T-helper 22 cell (primary cell): ENCODE data around the gene CTSZ.

Experiments used
- DNase-seq: peaks from one replicate; pipeline ENCODE4 v3.0.0-alpha.2; 2020; ENCODE audit warnings: low read depth

The CTSZ gene

DNA sequence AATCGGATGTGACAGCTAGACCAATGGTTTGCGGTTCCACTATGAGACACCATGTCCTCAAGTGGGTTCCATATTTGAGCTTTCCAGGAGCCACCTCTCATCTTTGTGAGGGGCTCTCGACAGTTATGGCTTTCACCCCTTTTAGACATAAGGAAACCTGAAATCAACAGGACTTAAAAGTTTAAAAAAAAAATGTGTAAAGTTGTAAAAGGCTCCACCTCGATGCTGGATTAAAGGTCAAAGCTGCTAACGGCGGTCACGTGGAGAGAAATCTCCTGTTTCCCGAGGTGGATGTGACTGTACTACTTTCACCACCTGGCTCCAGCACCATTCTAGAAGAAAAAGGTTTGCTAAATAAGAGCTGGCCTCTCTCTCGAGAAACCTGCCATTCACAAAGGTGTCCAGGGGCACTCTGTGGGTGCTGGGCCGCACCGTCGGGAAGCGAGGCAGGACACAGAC, 24.5 kb upstream of the CTSZ start:
- DNase-seq, result no peak

DNA sequence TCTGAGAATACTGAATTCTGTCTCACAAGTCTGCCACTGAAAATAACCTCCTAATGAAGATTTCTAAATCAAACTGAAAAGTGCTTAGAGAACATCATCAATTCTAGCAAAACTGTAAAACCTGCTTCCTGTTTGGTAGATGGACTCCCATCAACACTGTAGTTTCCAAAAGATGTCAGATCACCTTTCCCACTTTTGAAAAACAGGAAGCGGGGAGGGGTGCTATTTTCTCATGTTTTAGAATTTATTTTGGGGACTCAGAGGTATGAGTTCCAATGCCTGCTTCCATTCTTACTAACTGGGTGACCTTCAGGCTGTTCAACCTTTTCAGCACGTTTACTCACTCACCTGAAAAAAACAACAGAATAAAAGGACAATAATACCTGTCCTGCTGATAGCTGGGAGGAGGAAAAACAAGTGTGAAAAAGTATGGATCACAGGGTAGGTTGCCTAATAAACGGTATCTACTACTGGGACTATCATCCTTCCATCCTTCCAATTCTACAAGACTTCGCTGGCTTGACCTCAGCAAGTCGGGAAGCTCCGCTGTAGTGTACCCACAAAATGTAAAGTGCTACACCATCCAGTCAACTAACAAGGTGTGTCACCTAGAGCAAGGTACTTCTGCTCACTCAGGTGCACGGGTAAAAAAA, 24.0 kb upstream of the CTSZ start:
- no peak for DNase-seq

DNA sequence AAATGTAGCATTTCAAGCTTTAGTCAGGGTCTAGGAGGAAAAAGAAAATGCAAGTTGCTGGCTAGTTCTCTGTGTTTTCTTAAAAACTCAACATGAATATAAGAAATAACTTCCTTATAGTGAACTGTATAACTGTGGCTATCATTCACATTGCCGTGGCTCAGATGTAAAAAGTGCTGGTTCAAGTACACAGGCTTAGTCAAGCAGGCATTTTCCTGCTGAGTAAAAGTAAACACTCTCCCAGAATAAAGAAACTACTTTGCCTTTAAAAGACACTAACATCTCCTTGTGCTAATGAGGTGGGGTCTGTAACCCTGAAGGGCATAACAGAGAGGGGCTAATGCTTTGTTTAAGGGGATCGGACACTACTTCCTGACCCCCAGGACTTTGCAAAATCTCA, 21.8 kb upstream of the CTSZ start:
- DNase-seq, result no peak

DNA sequence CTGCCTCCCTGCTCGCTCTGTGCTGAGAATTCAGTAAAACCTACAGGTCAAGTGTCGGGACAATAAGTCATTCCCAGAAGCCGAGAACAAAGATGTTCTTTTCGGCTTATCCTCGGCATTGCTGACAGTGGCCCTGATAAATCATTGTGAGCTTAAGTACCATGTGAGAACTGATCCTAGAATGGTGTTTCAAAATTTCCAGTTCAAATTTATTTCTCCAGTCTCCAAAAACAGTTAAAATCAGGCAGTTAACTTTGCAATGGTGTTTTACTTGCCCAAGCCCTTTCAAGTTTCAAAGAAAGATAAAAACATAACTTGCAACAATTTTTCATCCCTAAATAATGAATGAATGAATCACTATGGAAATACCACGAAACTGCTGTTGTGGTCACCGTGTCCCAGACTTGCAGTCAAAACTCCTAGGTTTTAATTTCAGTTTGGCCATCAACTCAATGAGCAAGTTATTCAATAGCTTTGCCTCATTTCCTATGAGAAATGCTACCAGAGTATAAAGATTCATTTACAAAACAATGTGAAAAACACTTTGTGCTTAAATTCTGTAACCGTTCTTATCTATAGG, 20.8 kb upstream of the CTSZ start:
- DNase-seq, result no peak

DNA sequence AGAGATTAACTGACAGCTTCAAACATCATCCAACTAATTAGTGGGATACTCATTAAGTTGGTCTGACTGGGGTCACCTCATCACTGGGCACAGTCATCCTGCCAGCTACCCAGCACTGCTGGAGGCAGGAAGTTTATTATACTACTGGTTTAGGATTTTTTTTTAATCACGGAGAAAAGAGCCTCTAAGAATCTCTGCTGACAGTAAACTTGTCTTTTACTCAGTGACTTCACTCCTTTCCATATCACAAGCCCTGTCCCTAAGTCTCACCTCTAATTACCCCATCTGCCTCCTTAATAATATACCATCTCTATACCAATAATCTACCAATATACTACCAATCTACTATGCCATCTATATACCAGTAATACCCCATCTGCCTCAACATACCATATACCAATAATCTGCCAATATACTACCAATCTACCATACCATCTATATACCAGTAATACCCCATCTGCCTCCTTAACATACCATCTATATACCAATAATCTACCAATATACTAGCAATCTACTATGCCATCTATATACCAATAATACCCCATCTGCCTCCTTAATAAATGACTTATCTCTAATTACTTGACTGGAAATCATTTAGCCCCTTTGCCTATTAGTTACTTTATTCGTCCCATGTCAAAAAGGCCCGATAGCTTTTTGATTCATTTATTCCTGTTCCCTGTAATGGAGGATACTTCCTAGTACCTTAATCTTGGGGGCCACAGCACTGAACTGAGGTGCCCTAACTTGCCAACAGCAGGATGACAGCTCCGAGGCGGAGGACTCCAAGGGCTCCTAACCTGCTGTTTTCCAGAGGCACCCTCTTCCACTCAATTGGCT, 20.1 kb upstream of the CTSZ start:
- DNase-seq, result no peak

DNA sequence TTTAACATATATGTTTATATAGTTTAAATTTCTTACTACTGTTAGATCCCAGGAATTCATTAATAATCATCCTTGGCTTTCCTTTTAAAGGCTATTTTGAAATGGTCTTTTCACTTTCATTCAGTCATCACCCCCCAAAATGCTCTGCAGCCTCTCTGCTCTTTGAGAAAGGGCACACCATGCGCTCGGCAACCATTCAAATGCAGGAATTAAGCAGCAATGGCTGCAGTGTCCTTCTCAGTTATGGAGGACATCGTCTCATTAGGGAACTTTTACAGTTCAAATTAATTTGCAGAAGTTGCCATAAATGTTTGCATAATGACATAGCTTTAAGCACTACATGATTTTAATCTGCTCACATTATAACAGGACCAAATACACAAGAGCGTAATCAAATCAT, 18.5 kb upstream of the CTSZ start:
- DNase-seq, result no peak

DNA sequence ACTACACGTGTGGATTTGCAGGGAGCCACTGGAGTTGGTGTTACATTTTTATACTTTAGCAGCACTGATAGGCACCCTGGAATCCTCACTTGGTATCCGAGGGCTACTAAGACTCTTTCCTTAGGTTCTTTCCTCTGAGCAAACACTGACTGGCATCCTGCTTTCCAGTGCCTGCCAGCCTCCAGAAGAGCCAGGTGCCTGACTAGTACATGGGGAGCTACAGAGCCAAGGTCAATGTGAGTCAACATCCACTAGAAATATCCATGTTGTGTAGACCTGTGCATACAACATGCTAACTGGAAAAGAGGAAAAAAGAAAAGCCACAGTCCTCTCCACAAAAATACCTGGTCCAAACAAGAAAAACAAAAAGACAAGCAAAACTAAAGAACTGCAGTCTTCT, 18.0 kb upstream of the CTSZ start:
- no peak for DNase-seq

DNA sequence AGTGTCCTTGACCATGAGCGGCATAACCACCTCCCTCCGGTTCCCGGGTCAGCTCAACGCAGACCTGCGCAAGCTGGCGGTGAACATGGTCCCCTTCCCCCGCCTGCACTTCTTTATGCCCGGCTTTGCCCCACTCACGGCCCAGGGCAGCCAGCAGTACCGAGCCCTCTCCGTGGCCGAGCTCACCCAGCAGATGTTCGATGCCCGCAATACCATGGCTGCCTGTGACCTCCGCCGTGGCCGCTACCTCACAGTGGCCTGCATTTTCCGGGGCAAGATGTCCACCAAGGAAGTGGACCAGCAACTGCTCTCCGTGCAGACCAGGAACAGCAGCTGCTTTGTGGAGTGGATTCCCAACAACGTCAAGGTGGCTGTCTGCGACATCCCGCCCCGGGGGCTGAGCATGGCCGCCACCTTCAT, 17.1 kb upstream of the CTSZ start:
- DNase-seq, result no peak

DNA sequence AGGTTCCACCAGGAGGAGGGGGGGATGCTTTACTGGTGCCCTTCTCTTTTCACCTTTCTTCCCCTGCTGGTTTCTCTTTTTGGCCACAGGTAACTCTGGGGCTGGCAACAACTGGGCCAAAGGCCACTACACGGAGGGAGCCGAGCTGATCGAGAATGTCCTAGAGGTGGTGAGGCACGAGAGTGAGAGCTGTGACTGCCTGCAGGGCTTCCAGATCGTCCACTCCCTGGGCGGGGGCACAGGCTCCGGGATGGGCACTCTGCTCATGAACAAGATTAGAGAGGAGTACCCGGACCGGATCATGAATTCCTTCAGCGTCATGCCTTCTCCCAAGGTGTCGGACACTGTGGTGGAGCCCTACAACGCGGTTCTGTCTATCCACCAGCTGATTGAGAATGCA, 16.6 kb upstream of the CTSZ start:
- no peak for DNase-seq

DNA sequence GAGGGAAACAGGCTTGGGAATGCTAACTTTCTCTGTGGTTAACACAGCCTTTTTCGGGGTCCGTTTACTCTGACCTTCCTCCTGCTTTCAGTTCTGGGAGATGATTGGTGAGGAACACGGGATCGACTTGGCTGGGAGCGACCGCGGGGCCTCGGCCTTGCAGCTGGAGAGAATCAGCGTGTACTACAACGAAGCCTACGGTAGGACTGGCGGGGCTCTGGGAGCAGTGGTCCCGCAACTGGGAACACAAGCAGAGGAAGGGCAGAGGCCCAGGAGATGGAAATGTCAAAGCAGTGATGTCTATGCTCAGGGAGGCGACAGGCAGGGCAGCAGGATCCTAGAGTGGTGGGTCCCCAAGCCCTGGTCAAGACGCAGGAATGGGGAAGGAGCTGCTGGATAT, 15.7 kb upstream of the CTSZ start:
- no peak for DNase-seq

DNA sequence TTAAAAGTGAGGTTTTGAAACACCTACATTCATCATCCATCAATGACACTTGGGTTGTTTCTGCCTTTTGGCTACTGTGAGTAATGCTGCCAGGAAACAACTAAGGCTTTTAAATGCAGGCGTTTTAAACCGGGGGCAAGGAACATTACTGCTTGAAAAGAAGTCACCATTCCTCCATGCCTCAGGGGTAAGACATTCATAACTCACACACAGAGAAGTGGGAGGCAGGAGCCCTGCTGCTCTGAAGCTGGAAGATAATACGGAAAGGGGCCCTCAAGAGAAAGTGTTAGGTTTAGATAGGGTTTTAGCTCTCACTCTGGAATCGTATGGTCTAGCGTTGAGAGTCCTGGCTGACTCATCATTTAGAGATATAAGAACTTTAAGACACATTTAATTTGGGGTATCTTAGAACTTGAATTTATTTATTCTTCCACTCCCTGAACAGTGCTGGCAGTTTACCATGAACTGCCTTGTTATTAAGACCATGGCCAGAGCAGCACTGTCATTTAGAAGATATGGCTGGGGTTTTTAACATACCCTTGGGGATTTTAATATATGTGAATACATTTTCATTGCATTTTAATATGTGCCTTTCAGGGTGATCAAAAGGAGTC, 14.0 kb upstream of the CTSZ start:
- DNase-seq, result no peak

DNA sequence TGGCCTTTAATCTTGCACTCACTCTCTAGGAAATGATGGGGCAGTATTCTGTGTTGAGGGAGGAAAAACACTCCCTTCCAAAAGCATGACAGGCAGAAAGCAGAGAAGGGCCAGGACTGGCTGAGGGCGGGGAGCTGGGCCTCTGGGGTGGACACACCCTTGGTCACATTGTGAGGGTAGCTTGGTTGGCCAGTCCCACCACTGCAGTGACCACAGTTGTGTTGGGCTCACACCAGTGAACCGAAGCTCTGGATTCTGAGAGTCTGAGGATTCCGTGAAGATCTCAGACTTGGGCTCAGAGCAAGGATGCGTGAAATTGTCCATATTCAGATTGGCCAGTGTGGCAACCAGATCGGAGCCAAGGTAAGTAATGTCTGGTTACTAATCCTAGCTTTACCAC, 12.2 kb upstream of the CTSZ start, which contains the start of gene TUBB1:
TUBB1 (plus strand) TSS at position 213 of the 400 bp plus-strand sequence; CDS start at position 307, 94 bp downstream.
- DNase-seq, result no peak

DNA sequence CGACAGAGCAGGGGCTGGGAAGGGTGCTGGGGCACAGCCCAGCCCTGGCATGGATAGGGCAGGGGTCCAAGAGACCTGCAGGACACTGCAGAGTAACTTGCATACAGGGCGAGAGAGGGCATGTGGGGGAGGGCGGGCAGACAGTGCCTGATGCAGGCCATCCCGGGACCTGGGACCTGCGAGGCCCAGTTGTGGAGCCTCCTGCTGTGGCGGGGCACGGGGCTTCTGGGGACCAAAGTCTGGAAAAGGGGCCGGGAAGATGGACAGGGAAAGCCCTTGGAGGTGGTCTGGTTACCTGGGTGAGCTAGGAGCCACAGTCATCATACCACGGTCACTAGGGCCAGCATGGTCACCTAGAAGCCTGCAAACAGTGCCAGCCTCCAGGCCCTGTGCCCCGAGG, 11.8 kb upstream of the CTSZ start:
- no peak for DNase-seq

DNA sequence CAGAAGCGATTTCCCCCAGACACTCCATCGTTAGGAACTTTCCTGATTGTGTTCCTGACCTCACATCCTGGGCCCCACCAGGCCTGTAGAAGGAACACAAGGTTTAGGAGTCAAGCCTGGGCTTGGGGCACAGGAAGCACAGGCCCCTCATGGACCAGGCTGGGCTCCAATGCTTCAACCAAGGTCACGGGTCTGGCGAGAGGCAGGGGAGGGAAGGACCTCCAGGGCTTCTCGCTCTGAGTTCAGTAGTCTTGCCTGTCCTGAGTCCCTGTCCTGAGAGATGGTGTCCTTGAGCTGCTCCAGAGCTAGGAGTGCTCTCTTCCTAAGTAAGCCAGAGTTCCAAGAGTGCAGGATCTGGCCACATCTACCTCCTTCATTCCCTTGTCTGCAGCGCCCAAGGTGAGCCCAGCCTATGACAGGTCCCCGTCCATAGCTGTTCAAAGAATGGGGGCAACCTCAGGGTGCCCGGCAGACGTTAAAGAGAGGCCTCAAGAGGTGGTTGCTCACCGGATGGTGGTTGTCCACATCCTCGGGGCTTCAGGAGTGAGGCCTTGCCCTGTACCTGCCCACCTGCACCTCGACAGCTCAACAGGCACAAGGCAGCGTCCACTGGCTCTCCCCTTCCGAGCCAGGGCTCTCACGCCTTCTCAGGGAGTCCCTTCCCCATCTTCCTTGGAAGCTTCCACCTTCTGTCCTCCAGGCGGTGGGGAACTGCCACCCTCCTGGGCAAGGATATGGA, 10.6 kb upstream of the CTSZ start:
- no peak for DNase-seq

DNA sequence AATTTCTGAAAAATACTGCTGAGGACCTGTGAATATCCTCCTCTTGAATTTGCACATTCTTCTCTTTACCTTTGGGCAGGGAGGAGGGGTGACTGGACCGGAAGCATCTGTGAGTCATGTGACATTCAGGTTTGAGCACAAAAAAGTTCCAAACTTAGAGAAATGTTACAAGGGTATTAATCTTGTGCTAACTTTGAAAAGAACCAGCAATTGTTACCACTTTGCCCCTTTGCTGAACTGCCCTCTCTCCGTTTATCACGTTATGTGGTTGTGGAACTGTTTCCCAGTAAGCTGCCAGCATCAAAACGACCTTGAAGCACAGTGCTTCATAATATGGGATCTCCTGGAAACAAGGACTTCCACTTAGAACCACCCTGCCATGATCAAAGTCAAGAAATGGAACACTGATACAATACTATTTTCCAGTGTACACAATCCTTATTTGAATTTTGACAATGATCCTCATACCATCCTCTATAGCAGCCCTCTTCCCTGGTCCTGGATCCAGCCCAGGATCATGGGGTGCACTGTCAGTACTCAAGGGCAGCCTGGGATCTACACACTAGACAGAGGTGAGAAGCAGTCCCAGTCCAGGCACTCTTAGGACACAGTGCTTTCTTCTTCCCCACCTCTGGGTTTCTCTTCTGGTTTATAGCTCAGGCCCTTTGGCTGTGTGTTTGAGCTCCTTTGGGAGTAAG, 9.9 kb upstream of the CTSZ start:
- DNase-seq, result no peak

DNA sequence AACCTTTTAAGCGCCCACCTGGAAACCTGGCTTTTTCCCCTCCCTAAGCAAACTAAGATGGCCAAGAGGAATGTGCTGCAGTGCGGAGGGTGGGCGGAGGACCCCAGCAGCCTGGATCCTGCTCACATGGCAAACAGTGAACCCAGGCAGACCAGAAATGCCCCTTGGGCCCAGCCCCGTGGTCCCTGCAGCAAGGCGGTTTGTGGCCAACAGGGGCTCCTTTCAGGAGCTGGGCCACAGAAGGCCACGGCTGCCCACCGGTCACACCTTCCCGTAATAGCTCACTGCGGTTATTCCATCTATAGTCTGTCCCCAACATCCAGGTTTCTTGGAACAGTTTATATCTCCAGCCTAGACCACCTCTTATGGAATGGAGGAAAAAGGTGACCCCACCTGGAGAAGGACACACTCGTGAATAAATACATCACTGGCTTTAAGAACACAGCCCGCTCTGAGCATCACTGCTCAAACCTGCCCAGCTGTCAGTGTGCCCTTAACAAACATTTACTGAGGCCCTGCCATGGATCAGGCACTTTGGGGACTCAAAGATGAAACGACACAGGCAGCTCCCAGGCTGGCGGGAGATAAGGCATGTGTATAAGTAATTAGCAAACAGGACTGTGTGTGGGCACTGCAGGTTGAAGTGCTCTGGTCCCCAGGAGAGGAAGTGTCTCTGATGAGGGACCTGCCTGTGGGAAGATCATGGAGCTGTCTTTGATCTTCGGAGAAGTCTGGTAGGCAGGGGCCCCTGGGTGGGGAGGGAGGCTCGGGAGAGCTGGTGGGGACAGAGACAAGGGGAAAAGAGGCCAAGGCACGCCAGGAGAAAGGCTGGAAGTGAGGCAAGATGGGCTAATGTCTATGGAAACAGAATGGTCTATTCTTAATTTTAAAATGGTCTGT, 9.0 kb upstream of the CTSZ start:
- DNase-seq, result no peak

DNA sequence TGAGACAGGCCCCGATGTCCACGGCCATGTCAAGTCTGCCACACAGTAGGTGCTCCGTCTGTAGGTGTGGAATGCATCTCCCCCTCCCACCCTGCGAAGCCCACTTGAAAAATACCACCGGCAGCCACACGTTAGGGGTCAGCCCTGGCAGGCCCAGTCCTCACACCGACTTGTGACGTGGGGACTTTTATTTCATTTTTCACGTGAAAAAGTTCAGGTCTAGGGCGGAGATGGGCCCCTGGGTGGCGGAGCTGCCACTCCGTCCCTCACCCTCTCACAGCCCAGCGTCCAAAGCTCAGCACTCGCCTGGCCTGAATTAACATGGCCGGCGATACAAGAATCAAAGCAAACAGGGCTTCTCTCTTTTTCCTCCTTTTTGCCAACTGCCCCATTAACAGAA, 8.4 kb upstream of the CTSZ start:
- no peak for DNase-seq

DNA sequence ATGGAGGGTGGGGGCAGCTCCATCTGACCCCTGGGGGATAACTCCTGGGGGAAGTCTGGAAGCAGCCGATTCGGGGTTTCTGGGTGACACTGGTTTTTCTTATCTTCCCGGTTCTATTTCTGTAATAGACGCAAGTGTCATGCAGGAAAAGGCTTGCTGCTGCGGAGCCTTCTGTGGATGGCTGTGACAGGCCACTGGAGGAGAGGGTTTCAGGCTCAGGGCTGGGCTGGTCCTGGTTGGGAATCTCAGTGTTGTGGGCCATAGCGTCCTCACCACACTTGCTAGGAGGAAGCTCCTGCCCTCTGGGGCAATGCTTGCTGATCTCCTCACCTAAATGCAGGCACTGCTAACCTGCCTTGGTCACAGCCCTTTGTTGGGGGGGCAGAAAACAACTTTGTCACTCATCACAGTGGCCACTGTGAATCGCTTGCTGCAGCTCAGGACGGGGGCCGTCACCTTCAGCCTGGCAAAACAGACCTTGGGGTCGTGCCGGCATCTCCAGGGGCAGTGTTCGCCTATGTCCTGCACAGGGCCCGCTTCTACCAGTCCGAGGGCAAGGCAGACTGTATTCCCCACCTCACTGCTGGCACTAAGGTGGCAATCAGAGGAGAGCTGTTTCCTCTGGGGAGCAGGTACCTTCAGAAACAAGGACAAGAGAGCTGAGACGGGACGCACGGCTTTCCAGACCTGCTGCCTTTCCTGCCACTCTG, 7.8 kb upstream of the CTSZ start:
- no peak for DNase-seq

DNA sequence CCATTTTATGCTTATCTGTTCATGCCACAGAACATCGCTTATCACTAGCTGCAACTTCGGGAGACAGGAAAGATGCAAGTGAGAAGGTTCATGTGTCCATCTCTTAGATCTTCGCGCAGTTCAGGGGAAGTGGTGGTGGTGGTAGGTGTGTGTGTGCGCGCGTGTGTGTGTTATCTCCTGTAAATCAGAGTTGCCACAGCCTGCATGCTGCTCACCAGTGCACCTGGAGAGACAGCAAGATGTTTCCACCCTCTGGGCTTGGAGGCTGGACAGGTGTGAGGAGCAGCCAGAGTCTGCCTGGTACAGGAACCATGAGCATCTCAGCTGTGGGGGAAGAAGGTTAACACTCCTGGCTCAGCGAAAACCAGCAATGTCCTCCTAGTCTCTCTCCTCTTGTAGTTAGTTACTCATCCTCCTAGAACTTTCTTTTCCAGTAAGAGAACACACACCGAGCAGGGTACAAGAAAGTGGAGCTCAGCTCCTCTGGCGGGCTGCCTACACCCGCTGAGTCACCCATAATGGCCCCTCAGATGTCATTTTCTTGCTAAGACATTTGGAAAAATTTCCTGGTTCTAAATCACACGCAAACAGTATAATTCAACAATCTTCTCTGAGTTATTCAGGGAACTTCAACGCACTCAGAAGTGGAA, 7.0 kb upstream of the CTSZ start:
- no peak for DNase-seq
